Ovary (tissue), 3 donors: Measurements from ENCODE around the gene NPY4R.
"Not testable (repeated sequence)": the region's sequence is repeated elsewhere in the genome, so short reads cannot be mapped to it uniquely, and the experiment has no call there.

Source experiments
- CTCF ChIP-seq, 3 donors: fragments of 450-650 bp in 2 of 3; fragments of 200-600 bp in 1 of 3; IDR thresholded peaks; one replicate each; pipeline versions ENCODE4 v1.5.1 to v1.8.0; 2016 to 2022; ENCODE audit warnings: antibody characterized with exemption in 3 of 3, mild to moderate bottlenecking in 1 of 3
- EP300 ChIP-seq: sonication (generic); formaldehyde crosslinking; IDR thresholded peaks from one replicate; pipeline ENCODE4 v1.6.1; 2017; ENCODE audit warnings: antibody characterized with exemption
- POLR2A ChIP-seq: fragments of 450-650 bp; IDR thresholded peaks from one replicate; pipeline ENCODE4 v1.6.1; 2017; ENCODE audit warnings: antibody characterized with exemption, mild to moderate bottlenecking, moderate library complexity
- donor health status: DM: no; HTN: no; CAD: no.

GRCh38 chr10:46455992-46456391 lies 9.8 kb downstream of the NPY4R start:
- not testable (repeated sequence) for TF ChIP-seq CTCF (IDR thresholded peaks at IDR 0.05); POLR2A; EP300
